HepG2 (cell line): ENCODE data around the gene CYTH2. TPM values are rescaled to one million over a fixed set of nuclear protein-coding genes. Genes with fewer than 3 reads are reported as not detected.
A peak's percentile ranks its signal among the peaks of the same experiment; 100 is the strongest.

Experiments used
- ATAC-seq: fragments of 200-7000 bp; cut with Tn5 transposase; 3 replicates; pipeline ENCODE4 v1.9.1; 2020; ENCODE audit warnings: mild to moderate bottlenecking, moderate library complexity
- BruUV-seq: library from RNA; stranded (reverse); fragments of 400-500 nt; replicated peaks from 2 replicates; lab custom pipeline; 2021; lab: Mats Ljungman, UMichigan
- CTCF ChIA-PET: fragments of 300-600 bp; formaldehyde crosslinking; extraction: SDS; loops from one replicate; lab custom pipeline; 2021; ENCODE audit warnings: low total read pairs, inconsistent platforms, low intra/inter-chr PET ratio; lab: Yijun Ruan, JAX
- POLR2A ChIA-PET: fragments of 350-600 bp; sonication (Branson Sonifier 250); formaldehyde crosslinking; loops from one replicate; lab custom pipeline; 2020; ENCODE audit warnings: antibody characterized with exemption, inconsistent platforms; lab: Yijun Ruan, JAX
- DNase-seq: peaks from one replicate; pipeline ENCODE4 v3.0.0-alpha.2; 2015; ENCODE audit warnings: low spot score
- FAIRE-seq: peaks from 3 replicates; lab custom pipeline; 2011; peaks lifted over from hg19 to GRCh38; lab: Jason Lieb, UNC
- H2AFZ ChIP-seq: one replicate; pipeline ENCODE4 v1.6.1; 2011; ENCODE audit warnings: low read length, inconsistent platforms
- H3K27ac ChIP-seq: fragments of 300-600 bp; 3 replicates; pipeline ENCODE4 v1.8.0; 2011; ENCODE audit warnings: mixed run types, mild to moderate bottlenecking, mixed read lengths, low read length, inconsistent platforms; ENCODE audit not compliant: insufficient read depth; ENCODE audit errors: extremely low read length
- H3K27me3 ChIP-seq, 2 experiments: fragments of 200-600 bp in 1 of 2; 2 replicates in 1 of 2; 3 replicates in 1 of 2; pipeline versions ENCODE4 v1.6.0 to v1.8.0; 2011; ENCODE audit warnings: low read length in 2 of 2, mild to moderate bottlenecking in 2 of 2, moderate library complexity in 2 of 2, inconsistent platforms in 1 of 2; ENCODE audit not compliant: insufficient read depth in 2 of 2, control insufficient read depth in 1 of 2
- H3K36me3 ChIP-seq, 2 experiments: fragments of 200-600 bp in 1 of 2; replicated peaks in 1 of 2; 2 replicates in 1 of 2; 3 replicates in 1 of 2; pipeline versions ENCODE4 v1.5.1 to v1.8.0; 2011; ENCODE audit warnings: low read length in 2 of 2, inconsistent platforms in 1 of 2; ENCODE audit not compliant: insufficient read depth in 2 of 2, control insufficient read depth in 1 of 2
- H3K4me1 ChIP-seq: 2 replicates; pipeline ENCODE4 v1.5.1; 2012; ENCODE audit warnings: low read length, inconsistent platforms; ENCODE audit not compliant: insufficient read depth
- H3K4me2 ChIP-seq: 2 replicates; pipeline ENCODE4 v1.6.0; 2011; ENCODE audit warnings: low read depth, low read length, inconsistent platforms
- H3K4me3 ChIP-seq, 3 experiments: fragments of 200-600 bp in 1 of 3; sonication (generic), shearing (Covaris generic) in 1 of 3; replicated peaks in 1 of 3; 2 replicates each; pipeline ENCODE4 v1.5.1; 2011 to 2016; ENCODE audit warnings: low read length in 3 of 3, inconsistent platforms in 2 of 3, low read depth in 2 of 3, mild to moderate bottlenecking in 2 of 3, control low read depth in 1 of 3, mixed read lengths in 1 of 3; ENCODE audit not compliant: insufficient read depth in 1 of 3
- H3K79me2 ChIP-seq: one replicate; pipeline ENCODE4 v1.6.1; 2011; ENCODE audit warnings: low read length, inconsistent platforms; ENCODE audit not compliant: insufficient read depth
- H3K9ac ChIP-seq: 2 replicates; pipeline ENCODE4 v1.6.0; 2011; ENCODE audit warnings: mild to moderate bottlenecking, low read depth, low read length, inconsistent platforms; ENCODE audit not compliant: insufficient read depth
- H3K9me3 ChIP-seq: 2 replicates; pipeline ENCODE4 v1.5.1; 2012; ENCODE audit warnings: mild to moderate bottlenecking, low read length
- H4K20me1 ChIP-seq: 2 replicates; pipeline ENCODE4 v1.6.0; 2011; ENCODE audit warnings: inconsistent platforms, mild to moderate bottlenecking, low read length, moderate library complexity; ENCODE audit not compliant: insufficient read depth
- AGO2 ChIP-seq: fragments of 200-400 bp; formaldehyde crosslinking; optimal IDR thresholded peaks from 2 replicates; pipeline ENCODE3; 2017; ENCODE audit warnings: mild to moderate bottlenecking, low read depth, low read length, moderate library complexity
- BCLAF1 ChIP-seq: fragments of 450-650 bp; IDR thresholded peaks from 2 replicates; pipeline ENCODE4 v1.6.1; 2017; ENCODE audit warnings: mild to moderate bottlenecking
- CEBPZ ChIP-seq: IDR thresholded peaks from 2 replicates; pipeline ENCODE4 v1.6.1; 2012; ENCODE audit warnings: low read length, improper control_type of control experiment
- KLF13 ChIP-seq: sonication (generic); formaldehyde crosslinking; IDR thresholded peaks from 2 replicates; pipeline ENCODE4 v1.4.0; 2020; ENCODE audit warnings: mild to moderate bottlenecking, missing genetic modification reagents
- MXI1 ChIP-seq: IDR thresholded peaks from 3 replicates; pipeline ENCODE4 v1.6.1; 2012; ENCODE audit warnings: low read depth, low read length, inconsistent platforms, borderline replicate concordance
- PCBP1 ChIP-seq: fragments of 200-400 bp; formaldehyde crosslinking; IDR thresholded peaks from 2 replicates; pipeline ENCODE4 v1.6.1; 2017; ENCODE audit warnings: mild to moderate bottlenecking, low read depth, low read length, borderline replicate concordance
- POLR2A ChIP-seq, 2 experiments: IDR thresholded peaks; 2 replicates each; pipeline ENCODE4 v1.6.1; 2011; ENCODE audit warnings: low read depth in 2 of 2, low read length in 2 of 2, mild to moderate bottlenecking in 1 of 2, moderate library complexity in 1 of 2; ENCODE audit not compliant: insufficient read depth in 1 of 2
- POLR2G ChIP-seq: fragments of 200-400 bp; formaldehyde crosslinking; IDR thresholded peaks from 2 replicates; pipeline ENCODE4 v1.6.1; 2018; ENCODE audit warnings: mild to moderate bottlenecking, low read depth, low read length, moderate library complexity
- RBFOX2 ChIP-seq: fragments of 200-400 bp; formaldehyde crosslinking; IDR thresholded peaks from 2 replicates; pipeline ENCODE4 v1.6.1; 2017; ENCODE audit warnings: low read depth, mild to moderate bottlenecking, low read length
- TARDBP ChIP-seq: sonication (generic); formaldehyde crosslinking; IDR thresholded peaks from 2 replicates; pipeline ENCODE4 v1.8.0; 2022; ENCODE audit warnings: mild to moderate bottlenecking, missing genetic modification reagents
- ZNF20 ChIP-seq: sonication (generic); formaldehyde crosslinking; IDR thresholded peaks from 2 replicates; pipeline ENCODE4 v1.4.0; 2020; ENCODE audit warnings: mild to moderate bottlenecking, moderate library complexity, missing genetic modification reagents
- ZNF24 ChIP-seq: fragments of 450-650 bp; IDR thresholded peaks from 2 replicates; pipeline ENCODE4 v1.6.1; 2017; ENCODE audit warnings: antibody characterized with exemption, mild to moderate bottlenecking
- ZNF451 ChIP-seq: sonication (generic); formaldehyde crosslinking; IDR thresholded peaks from 2 replicates; pipeline ENCODE4 v1.5.0; 2020; ENCODE audit warnings: mild to moderate bottlenecking, missing genetic modification reagents
- ZNF562 ChIP-seq: sonication (generic); formaldehyde crosslinking; IDR thresholded peaks from 2 replicates; pipeline ENCODE4 v1.8.0; 2022; ENCODE audit warnings: missing genetic modification reagents, borderline replicate concordance
- ZNF629 ChIP-seq: sonication (generic); formaldehyde crosslinking; conservative IDR thresholded peaks from 2 replicates; pipeline ENCODE4 v1.5.0; 2020; ENCODE audit warnings: missing genetic modification reagents
- ZNF782 ChIP-seq: sonication (generic); formaldehyde crosslinking; IDR thresholded peaks from 2 replicates; pipeline ENCODE4 v1.4.0; 2020; ENCODE audit warnings: missing genetic modification reagents, mild to moderate bottlenecking, borderline replicate concordance
- whole genome bisulfite sequencing: methylation state at CpG from one replicate; pipeline ENCODE4 v1.1.6; 2017; ENCODE audit warnings: low lambda C conversion rate; 5-methylcytosine and 5-hydroxymethylcytosine counted together
- in situ Hi-C: cut with HindIII; loops from 2 replicates; pipeline ENCODE4 v1.10.0; 2017; ENCODE audit warnings: low pct_unique_long_range_greater_than_20kb; ENCODE audit not compliant: extremely low pct_ligation_motif_present
- intact Hi-C: fragments of 100-400 bp; cut with micrococcal nuclease; formaldehyde crosslinking; loops from one replicate; pipeline ENCODE4 v1.10.0; 2022; ENCODE audit not compliant: unreplicated experiment
- polyA plus RNA-seq, 8 experiments: library from polyadenylated mRNA; depleted of rRNA in 3 of 8; stranded (reverse) in 7 of 8; unstranded in 1 of 8; fragments of >200 nt; fragmentation: Illumina TruSeq in 4 of 8; extraction: Trizol in 4 of 8; gene quantifications; 2 replicates each; pipeline versions ENCODE4 v1.2.1 to v1.2.3, GENCODE V29; 2011 to 2016; ENCODE audit warnings: low read depth in 4 of 8, missing spikeins in 1 of 8, mixed read lengths in 1 of 8; ENCODE audit not compliant: insufficient read depth in 1 of 8
- total RNA-seq, 5 experiments: library from RNA; depleted of rRNA; stranded (reverse); fragments of >200 nt; fragmentation: Illumina TruSeq; extraction: Trizol; gene quantifications; 2 replicates each; pipeline ENCODE4 v1.2.3, GENCODE V29; 2016; ENCODE audit warnings: low read depth in 1 of 5
- TF ChIP-seq, protein P1 (sequence below): sonication (generic); formaldehyde crosslinking; IDR thresholded peaks from 2 replicates; pipeline ENCODE4 v1.9.0; 2021; ENCODE audit warnings: missing genetic modification reagents, borderline replicate concordance

Gene CYTH2
- total and polyA plus RNA-seq, 2 of the 13 experiments (the other 11 are each of a cell fraction or from before 2014, with no cell fraction given) = 16.5 to 39.3 TPM

- intact Hi-C loops (no loop called here), in situ Hi-C loops (no loop called here)
- DNase-seq (no peak), FAIRE-seq (no peak), ATAC-seq (no peak)
- Histone ChIP-seq H3K4me1 (no peaks in the 10 kb centered on the region), H3K9me3 (no peaks in the 10 kb centered on the region), H4K20me1 (no peaks in the 10 kb centered on the region), H3K27me3 (no peaks in the 10 kb centered on the region), H3K36me3 (peaks cover 23 to 40% of the 10 kb centered on the region in 2 experiments; a peak in 4 of 5 replicates), H3K9ac (no peak overlapping the region), H3K4me2 (no peak overlapping the region), H3K79me2 (no peaks in the 10 kb centered on the region), H3K4me3 (no peak overlapping the region), H3K27ac (no peak overlapping the region)
- WGBS = 94% methylated on average over 17 of the region's 22 CpGs
- ChIA-PET CTCF (no interaction called here), POLR2A (no interaction called here)
- BruUV-seq = no TSS peak
- TF ChIP-seq ZNF629 (CRISPR knock-in tag) (no peak), AGO2 (peak; percentile 61), POLR2G (0 out of 2 replicates have a peak, but pooled peaks have one; percentile 13), ZNF562 (no peak), BCLAF1 (no peak), POLR2A (IDR thresholded peaks at IDR 0.05; ENCODE audit: insufficient read depth in 1 of 2, low read depth in 2 of 2, low read length in 2 of 2) (no peak), RBFOX2 (no peak), KLF13 (CRISPR knock-in tag) (no peak), ZNF782 (no peak), PCBP1 (0 out of 2 replicates have a peak, but pooled peaks have one; percentile 39), ZNF20 (no peak), ZNF24 (no peak), ZNF451 (CRISPR knock-in tag) (no peak), TARDBP (CRISPR knock-in tag) (no peak), CEBPZ (no peak), MXI1 (no peak)
- TF ChIP-seq, protein P1, sequence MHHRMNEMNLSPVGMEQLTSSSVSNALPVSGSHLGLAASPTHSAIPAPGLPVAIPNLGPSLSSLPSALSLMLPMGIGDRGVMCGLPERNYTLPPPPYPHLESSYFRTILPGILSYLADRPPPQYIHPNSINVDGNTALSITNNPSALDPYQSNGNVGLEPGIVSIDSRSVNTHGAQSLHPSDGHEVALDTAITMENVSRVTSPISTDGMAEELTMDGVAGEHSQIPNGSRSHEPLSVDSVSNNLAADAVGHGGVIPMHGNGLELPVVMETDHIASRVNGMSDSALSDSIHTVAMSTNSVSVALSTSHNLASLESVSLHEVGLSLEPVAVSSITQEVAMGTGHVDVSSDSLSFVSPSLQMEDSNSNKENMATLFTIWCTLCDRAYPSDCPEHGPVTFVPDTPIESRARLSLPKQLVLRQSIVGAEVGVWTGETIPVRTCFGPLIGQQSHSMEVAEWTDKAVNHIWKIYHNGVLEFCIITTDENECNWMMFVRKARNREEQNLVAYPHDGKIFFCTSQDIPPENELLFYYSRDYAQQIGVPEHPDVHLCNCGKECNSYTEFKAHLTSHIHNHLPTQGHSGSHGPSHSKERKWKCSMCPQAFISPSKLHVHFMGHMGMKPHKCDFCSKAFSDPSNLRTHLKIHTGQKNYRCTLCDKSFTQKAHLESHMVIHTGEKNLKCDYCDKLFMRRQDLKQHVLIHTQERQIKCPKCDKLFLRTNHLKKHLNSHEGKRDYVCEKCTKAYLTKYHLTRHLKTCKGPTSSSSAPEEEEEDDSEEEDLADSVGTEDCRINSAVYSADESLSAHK = no peak
- TF ChIP-seq, all 625 proteins: peak for 3
- H2AFZ ChIP-seq = no peak overlapping the region
Measured at GRCh38 chr19:48477698-48478338, 8.6 kb downstream of the CYTH2 start.
